A673 (cell line): ENCODE data around the gene RCBTB1. TPM values are rescaled to one million over a fixed set of nuclear protein-coding genes. Genes with fewer than 3 reads are reported as not detected.
"Not testable (repeated sequence)": the region's sequence is repeated elsewhere in the genome, so short reads cannot be mapped to it uniquely, and the experiment has no call there.

Experiments used
- BruUV-seq: library from RNA; stranded (reverse); fragments of 400-500 nt; replicated peaks from 2 replicates; lab custom pipeline; 2021; lab: Mats Ljungman, UMichigan
- CTCF ChIA-PET: fragments of 300-600 bp; sonication (Branson Sonifier 250); formaldehyde crosslinking; loops from one replicate; lab custom pipeline; 2022; ENCODE audit warnings: antibody characterized with exemption; lab: Charles Lee
- POLR2A ChIA-PET: fragments of 300-600 bp; sonication (Branson Sonifier 250); formaldehyde crosslinking; loops from one replicate; lab custom pipeline; 2022; ENCODE audit warnings: antibody characterized with exemption; ENCODE audit not compliant: low non-redundant PET; lab: Charles Lee
- DNase-seq: peaks from one replicate; pipeline ENCODE4 v3.0.0-alpha.2; 2015; ENCODE audit warnings: low spot score
- H3K27ac ChIP-seq: fragments of 200-600 bp; sonication (generic); 2 replicates; pipeline ENCODE4 v1.5.1; 2016; ENCODE audit warnings: mixed run types, low read depth, mild to moderate bottlenecking, mixed read lengths, antibody characterized with exemption, low read length; ENCODE audit not compliant: poor library complexity, severe bottlenecking
- H3K27me3 ChIP-seq: fragments of 200-600 bp; sonication (generic); replicated peaks from 2 replicates; pipeline ENCODE4 v1.6.1; 2017; ENCODE audit warnings: mixed run types, low read depth, mild to moderate bottlenecking, mixed read lengths, antibody characterized with exemption, low read length; ENCODE audit not compliant: insufficient read depth, poor library complexity
- H3K36me3 ChIP-seq: fragments of 200-600 bp; sonication (generic); 2 replicates; pipeline ENCODE4 v1.6.1; 2016; ENCODE audit warnings: mixed run types, mild to moderate bottlenecking, mixed read lengths, antibody characterized with exemption, low read length; ENCODE audit not compliant: insufficient read depth, poor library complexity, severe bottlenecking
- H3K4me1 ChIP-seq: fragments of 200-600 bp; sonication (generic); 2 replicates; pipeline ENCODE4 v1.6.1; 2017; ENCODE audit warnings: mixed run types, mild to moderate bottlenecking, mixed read lengths, antibody characterized with exemption, low read length; ENCODE audit not compliant: insufficient read depth, poor library complexity, severe bottlenecking
- H3K4me3 ChIP-seq: fragments of 200-600 bp; sonication (generic); 2 replicates; pipeline ENCODE4 v1.5.1; 2016; ENCODE audit warnings: low read depth, mixed run types, mild to moderate bottlenecking, mixed read lengths, low read length; ENCODE audit not compliant: poor library complexity, severe bottlenecking
- H3K9me3 ChIP-seq: fragments of 200-600 bp; sonication (generic); 2 replicates; pipeline ENCODE4 v1.6.1; 2016; ENCODE audit warnings: mixed run types, low read depth, mild to moderate bottlenecking, mixed read lengths, antibody characterized with exemption, low read length; ENCODE audit not compliant: poor library complexity, severe bottlenecking
- EZH2 ChIP-seq: fragments of 200-600 bp; sonication (generic); IDR thresholded peaks from 2 replicates; pipeline ENCODE4 v1.6.1; 2017; ENCODE audit warnings: borderline replicate concordance, low read depth, mild to moderate bottlenecking, mixed read lengths, antibody characterized with exemption, low read length; ENCODE audit not compliant: poor library complexity, severe bottlenecking
- intact Hi-C: fragments of 100-400 bp; cut with micrococcal nuclease; formaldehyde crosslinking; loops from one replicate; pipeline ENCODE4 v1.10.0; 2022; ENCODE audit not compliant: unreplicated experiment
- total RNA-seq: library from RNA; stranded (reverse); gene quantifications from 2 replicates; pipeline ENCODE4 v1.2.3, GENCODE V29; 2021
- TF ChIP-seq, protein P1 (sequence below): fragments of 300-800, 200-600 bp; sonication (generic); conservative IDR thresholded peaks from 2 replicates; pipeline ENCODE4 v1.5.1; 2017; ENCODE audit warnings: low read depth, mild to moderate bottlenecking, antibody characterized with exemption, low read length, moderate library complexity, mixed read lengths

RCBTB1 gene
- total RNA-seq, 1 experiment from 2014 or later: 12.7 TPM

GRCh38 chr13:49569993-49570689, 15.2 kb downstream of the RCBTB1 start:
- CTCF ChIA-PET: interaction anchor here (0.5 kb wide), 1 partner anchor 800 kb away, joined by 4 read pairs; no protein-coding TSS in a partner anchor
- DNase-seq: no peak

GRCh38 chr13:49567491-49567890, 17.9 kb downstream of the RCBTB1 start:
- ChIA-PET POLR2A (interaction anchor here (0.6 kb wide), 1 partner anchor 1356 kb away, joined by 16 read pairs; no protein-coding TSS in a partner anchor), CTCF (no interaction called here)
- Histone ChIP-seq H3K4me3 (no peak overlapping the region), H3K27me3 (no peaks in the 10 kb centered on the region), H3K36me3 (no peaks in the 10 kb centered on the region), H3K4me1 (no peaks in the 10 kb centered on the region), H3K9me3 (no peaks in the 10 kb centered on the region), H3K27ac (no peak overlapping the region)
- no TSS peak for BruUV-seq
- intact Hi-C loops: no loop called here
- TF ChIP-seq EZH2: no peak
- TF ChIP-seq, protein P1, sequence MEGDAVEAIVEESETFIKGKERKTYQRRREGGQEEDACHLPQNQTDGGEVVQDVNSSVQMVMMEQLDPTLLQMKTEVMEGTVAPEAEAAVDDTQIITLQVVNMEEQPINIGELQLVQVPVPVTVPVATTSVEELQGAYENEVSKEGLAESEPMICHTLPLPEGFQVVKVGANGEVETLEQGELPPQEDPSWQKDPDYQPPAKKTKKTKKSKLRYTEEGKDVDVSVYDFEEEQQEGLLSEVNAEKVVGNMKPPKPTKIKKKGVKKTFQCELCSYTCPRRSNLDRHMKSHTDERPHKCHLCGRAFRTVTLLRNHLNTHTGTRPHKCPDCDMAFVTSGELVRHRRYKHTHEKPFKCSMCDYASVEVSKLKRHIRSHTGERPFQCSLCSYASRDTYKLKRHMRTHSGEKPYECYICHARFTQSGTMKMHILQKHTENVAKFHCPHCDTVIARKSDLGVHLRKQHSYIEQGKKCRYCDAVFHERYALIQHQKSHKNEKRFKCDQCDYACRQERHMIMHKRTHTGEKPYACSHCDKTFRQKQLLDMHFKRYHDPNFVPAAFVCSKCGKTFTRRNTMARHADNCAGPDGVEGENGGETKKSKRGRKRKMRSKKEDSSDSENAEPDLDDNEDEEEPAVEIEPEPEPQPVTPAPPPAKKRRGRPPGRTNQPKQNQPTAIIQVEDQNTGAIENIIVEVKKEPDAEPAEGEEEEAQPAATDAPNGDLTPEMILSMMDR: no peak
- no peak for DNase-seq

More at GRCh38 chr13:49569993-49570689, 15.2 kb downstream of the RCBTB1 start:
- intact Hi-C loops: no loop called here
- no peak overlapping the region for H3K4me3 ChIP-seq
- no peaks in the 10 kb centered on the region for H3K9me3 ChIP-seq
- no peak for TF ChIP-seq EZH2
- TF ChIP-seq, protein P1: no peak
- no peak overlapping the region for H3K27ac ChIP-seq
- no peaks in the 10 kb centered on the region for H3K27me3 ChIP-seq
- POLR2A ChIA-PET: no interaction called here
- no peaks in the 10 kb centered on the region for H3K4me1 ChIP-seq
- BruUV-seq: no TSS peak
- no peaks in the 10 kb centered on the region for H3K36me3 ChIP-seq

- no peak for DNase-seq
- Histone ChIP-seq H3K27ac (no peak overlapping the region), H3K36me3 (no peaks in the 10 kb centered on the region), H3K27me3 (no peaks in the 10 kb centered on the region), H3K4me3 (no peak overlapping the region), H3K9me3 (no peaks in the 10 kb centered on the region), H3K4me1 (no peaks in the 10 kb centered on the region)
- no peak for TF ChIP-seq EZH2
- TF ChIP-seq, protein P1: no peak
- POLR2A ChIA-PET: no interaction called here
- intact Hi-C loops: no loop called here
- BruUV-seq: no TSS peak
- CTCF ChIA-PET: no interaction called here
Observed at GRCh38 chr13:49566461-49566860, 18.9 kb downstream of the RCBTB1 start.

GRCh38 chr13:49565461-49565860, 19.9 kb downstream of the RCBTB1 start:
- BruUV-seq, H3K27me3 ChIP-seq, H3K4me1 ChIP-seq, H3K4me3 ChIP-seq, CTCF ChIA-PET, H3K9me3 ChIP-seq, H3K36me3 ChIP-seq, intact Hi-C loops, POLR2A ChIA-PET, H3K27ac ChIP-seq, DNase-seq: not testable (repeated sequence)
